Measurements from ENCODE around the gene LARP6. TPM values are rescaled to one million over a fixed set of nuclear protein-coding genes. Genes with fewer than 3 reads are reported as not detected.

The LARP6 gene
- total and polyA plus RNA-seq, 2 of the 4 experiments (the other 2 are of a cell fraction) = 36.4 to 135 TPM

DNA sequence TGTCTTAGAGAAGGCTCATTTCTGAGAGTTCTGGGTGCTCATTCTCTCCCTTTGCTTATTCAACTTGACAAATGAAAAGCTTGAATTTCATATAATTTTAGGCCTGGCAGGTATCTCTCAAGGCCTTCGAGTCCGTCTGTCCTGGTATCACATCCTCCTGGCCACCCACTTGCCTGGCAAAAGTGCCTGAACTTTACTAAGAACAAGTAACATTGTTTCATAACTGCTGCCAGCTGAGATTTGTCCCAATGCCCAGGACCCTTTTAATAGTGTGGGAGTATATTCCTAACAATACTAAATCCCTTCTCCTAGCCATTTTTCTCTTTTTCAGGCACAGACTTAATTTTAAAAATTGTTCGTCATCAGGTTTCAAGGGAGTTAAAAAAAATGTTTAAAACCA lies 18.1 kb downstream of the LARP6 start:
- H3K79me1 ChIP-seq (ENCODE audit: low read depth in 1 of 2, low read length in 2 of 2) = peaks cover 65 to 83% of the 10 kb centered on the region in 2 experiments
- no peak overlapping the region for H4K5ac ChIP-seq (ENCODE audit: low read depth, low read length)
- no peak for TF ChIP-seq BHLHE40 (IDR thresholded peaks at IDR 0.05; ENCODE audit: low read depth, low read length)
- TF ChIP-seq, protein P1, sequence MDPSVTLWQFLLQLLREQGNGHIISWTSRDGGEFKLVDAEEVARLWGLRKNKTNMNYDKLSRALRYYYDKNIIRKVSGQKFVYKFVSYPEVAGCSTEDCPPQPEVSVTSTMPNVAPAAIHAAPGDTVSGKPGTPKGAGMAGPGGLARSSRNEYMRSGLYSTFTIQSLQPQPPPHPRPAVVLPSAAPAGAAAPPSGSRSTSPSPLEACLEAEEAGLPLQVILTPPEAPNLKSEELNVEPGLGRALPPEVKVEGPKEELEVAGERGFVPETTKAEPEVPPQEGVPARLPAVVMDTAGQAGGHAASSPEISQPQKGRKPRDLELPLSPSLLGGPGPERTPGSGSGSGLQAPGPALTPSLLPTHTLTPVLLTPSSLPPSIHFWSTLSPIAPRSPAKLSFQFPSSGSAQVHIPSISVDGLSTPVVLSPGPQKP (IDR thresholded peaks at IDR 0.05; ENCODE audit: borderline replicate concordance, low read depth, low read length) = no peak
- H3K9ac ChIP-seq (ENCODE audit: low read depth, low read length) = no peak overlapping the region
- H3K27ac ChIP-seq (ENCODE audit: insufficient read depth, low read length) = no peak overlapping the region
- H2AFZ ChIP-seq (replicated peaks; ENCODE audit: low read length, poor library complexity) = no peak overlapping the region
- peaks cover 14% of the 10 kb centered on the region for H3K4me1 ChIP-seq (ENCODE audit: control insufficient read depth, insufficient read depth, low read length)
- no peak overlapping the region for H3K23ac ChIP-seq (ENCODE audit: low read depth, low read length)
- H4K20me1 ChIP-seq (ENCODE audit: insufficient read depth, low read length) = peaks cover 21% of the 10 kb centered on the region; the same call in 1 of the 2 replicates
- no peak overlapping the region for H2BK20ac ChIP-seq (ENCODE audit: low read depth, low read length)
- intact Hi-C loops (cut with micrococcal nuclease) (no loop called here), in situ Hi-C loops (cut with MboI; ENCODE audit: low sequenced_read_pairs) (no loop called here), dilution Hi-C loops (cut with HindIII; ENCODE audit: low sequenced_read_pairs, unreplicated experiment) (no loop called here)
- H4K91ac ChIP-seq (ENCODE audit: insufficient read depth, low read depth, low read length) = no peak overlapping the region
- ChIA-PET POLR2A (ENCODE audit: unreplicated experiment) (no interaction called here), CTCF (interaction anchor here (0.6 kb wide), 1 partner anchor 104 kb away, joined by 3 read pairs; no protein-coding TSS in a partner anchor)
- no peak overlapping the region for H2BK120ac ChIP-seq (ENCODE audit: low read depth, low read length)
- no peak overlapping the region for H2BK5ac ChIP-seq (ENCODE audit: low read depth, low read length, poor library complexity, severe bottlenecking)
- H3K4ac ChIP-seq (ENCODE audit: low read depth, low read length) = no peak overlapping the region
- H3K27me3 ChIP-seq (ENCODE audit: control insufficient read depth, insufficient read depth, low read length) = no peaks in the 10 kb centered on the region
- H2BK15ac ChIP-seq (ENCODE audit: low read depth, low read length) = no peak overlapping the region
- no peak overlapping the region for H4K8ac ChIP-seq (ENCODE audit: low read depth in 2 of 2, low read length in 2 of 2)
- no peak overlapping the region for H3K56ac ChIP-seq (ENCODE audit: extremely low read depth, insufficient read depth, low read length)
- ATAC-seq (ENCODE audit: low read depth) (no peak), DNase-seq (no peak)
- H3K4me2 ChIP-seq (ENCODE audit: low read depth, low read length) = no peak overlapping the region
- no peak overlapping the region for H3K18ac ChIP-seq (ENCODE audit: low read depth, low read length)
- H3K14ac ChIP-seq (replicated peaks; ENCODE audit: low read depth, low read length) = no peak overlapping the region
- no peaks in the 10 kb centered on the region for H3K9me3 ChIP-seq (ENCODE audit: control insufficient read depth, insufficient read depth, low read length)
- H2AK5ac ChIP-seq (ENCODE audit: low read depth, low read length) = no peak overlapping the region
- 100% methylated on average over 2 of the region's 3 CpGs; no CpG with 5 or more reads in 1 of the 2 experiments for WGBS, 2 experiments (ENCODE audit: extremely low coverage in 2 of 2, insufficient read length in 1 of 2)
- peaks cover 42% of the 10 kb centered on the region for H3K36me3 ChIP-seq (ENCODE audit: control insufficient read depth, insufficient read depth, low read length)
- H2AK9ac ChIP-seq (replicated peaks; ENCODE audit: low read depth, low read length, poor library complexity) = no peak overlapping the region
- no TSS peak for BruUV-seq (replicated peaks)
- no peak overlapping the region for H3K4me3 ChIP-seq (ENCODE audit: insufficient read depth, low read depth, low read length)
- peaks cover 29% of the 10 kb centered on the region for H3K9me1 ChIP-seq (ENCODE audit: insufficient read depth, low read length)

Measured in IMR-90 (cell line).